Measurements from ENCODE around the gene ALAS1. TPM values are rescaled to one million over a fixed set of nuclear protein-coding genes. Genes with fewer than 3 reads are reported as not detected.
A peak's percentile ranks its signal among the peaks of the same experiment; 100 is the strongest.

The ALAS1 gene
- polyA plus RNA-seq, 3 donors, result 46.4 to 49.2 (median 47.6) TPM

DNA sequence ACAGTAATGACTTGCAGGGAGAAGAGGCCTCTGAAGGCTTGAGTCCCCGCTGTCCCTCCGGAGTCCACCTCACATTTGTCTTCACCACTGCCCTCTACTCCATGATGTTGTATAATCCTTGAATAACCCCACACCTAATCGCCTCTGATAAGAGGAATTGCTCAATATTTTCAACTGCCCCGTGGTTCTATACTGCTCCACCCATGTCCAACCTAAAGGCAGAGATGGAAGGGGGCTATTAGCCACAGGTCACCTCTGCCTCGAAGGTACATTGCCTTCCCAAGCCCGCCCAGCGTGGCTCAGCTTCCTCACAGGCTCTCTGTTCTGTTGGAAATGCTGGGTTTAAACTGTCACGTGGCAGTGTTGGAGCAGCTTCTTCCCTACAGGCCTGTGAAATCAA lies 15.0 kb downstream of the ALAS1 start:
- DNase-seq (ENCODE audit: extremely low read depth in 1 of 11, low read depth in 9 of 11, low spot score in 4 of 11), result no peak

GRCh38 chr3:52213901-52214300 lies 15.9 kb downstream of the ALAS1 start:
- no peak for DNase-seq (ENCODE audit: extremely low read depth in 1 of 11, low read depth in 9 of 11, low spot score in 4 of 11)

DNA sequence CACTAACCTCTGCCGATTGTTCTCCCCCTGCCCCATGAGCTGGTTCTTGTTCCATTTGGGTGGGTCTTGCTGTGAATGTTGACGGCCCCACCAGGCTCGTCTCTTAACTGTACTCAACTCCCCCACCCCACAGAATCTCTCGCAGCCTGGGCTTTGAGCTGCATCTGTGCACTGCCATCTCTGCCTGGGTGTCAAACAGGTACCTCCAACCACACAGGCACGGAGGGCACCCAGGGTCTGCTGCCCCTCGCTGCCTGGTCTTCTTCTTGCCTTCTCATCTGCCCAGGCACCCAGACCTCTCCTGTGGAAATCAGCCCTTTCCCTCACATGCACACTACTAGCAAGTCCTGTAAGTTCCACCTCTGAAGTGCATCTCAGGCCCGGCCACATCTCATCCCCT lies 17.4 kb downstream of the ALAS1 start:
- DNase-seq (ENCODE audit: extremely low read depth in 1 of 11, low read depth in 9 of 11, low spot score in 4 of 11), result no peak

DNA sequence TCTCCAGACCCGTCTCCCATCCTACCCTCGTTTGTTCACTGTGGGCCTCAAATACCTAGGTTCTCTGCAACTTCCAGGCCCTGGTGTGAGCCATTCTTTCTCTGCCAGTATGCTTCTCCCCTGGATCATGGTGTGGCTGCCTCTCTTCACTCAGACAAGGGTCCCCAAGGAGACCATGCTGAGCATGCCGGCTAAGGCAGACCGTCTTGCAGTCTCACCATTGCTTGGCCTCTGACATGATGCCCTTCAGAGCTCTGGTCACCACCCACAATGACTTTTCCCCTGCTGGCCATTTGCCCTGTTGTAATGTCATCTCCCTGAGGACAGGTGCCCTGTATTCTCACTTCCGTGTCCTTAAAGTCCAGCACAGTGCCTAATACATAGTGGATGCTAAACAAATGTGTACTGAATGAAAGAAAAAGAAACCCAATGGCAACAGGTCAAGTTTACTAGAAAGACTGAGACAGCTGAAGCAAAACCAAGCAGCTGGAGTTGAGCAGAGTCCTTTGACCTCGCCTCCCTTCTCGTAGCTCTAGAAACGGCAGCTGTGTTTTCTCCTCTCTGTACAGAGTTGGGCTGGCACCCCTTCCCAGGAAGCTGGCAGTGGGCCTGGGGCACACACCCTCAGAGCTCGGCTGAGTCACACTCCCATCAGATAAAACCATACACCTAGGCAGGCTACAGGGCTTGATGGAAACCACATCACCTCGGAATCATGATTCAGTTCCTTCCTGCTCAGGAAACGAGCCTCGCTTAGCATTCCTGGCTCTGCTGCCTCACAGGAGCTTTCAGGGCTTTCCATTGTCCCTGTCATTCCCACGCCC lies 18.8 kb downstream of the ALAS1 start:
- peak in 3 of 11 donors; percentile 45 to 46 (median 45) for DNase-seq (ENCODE audit: extremely low read depth in 1 of 11, low read depth in 9 of 11, low spot score in 4 of 11)

DNA sequence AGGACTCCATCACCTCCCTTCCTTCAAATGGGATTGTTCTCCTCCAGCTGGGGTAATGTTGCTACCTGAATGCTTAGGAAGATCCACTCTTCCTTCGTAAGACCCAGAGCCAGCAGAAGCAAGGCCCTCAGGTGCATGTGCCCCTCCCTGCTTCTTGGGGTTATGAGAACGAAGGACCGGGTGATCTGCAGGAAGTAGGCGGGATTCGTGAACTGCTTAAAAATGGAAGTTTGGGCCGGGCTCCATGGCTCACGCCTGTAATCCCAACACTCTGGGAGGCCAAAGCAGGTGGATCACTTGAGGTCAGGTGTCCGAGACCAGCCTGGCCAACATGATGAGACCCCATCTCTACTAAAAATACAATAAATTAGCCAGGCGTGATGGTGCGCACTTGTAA lies 19.4 kb downstream of the ALAS1 start:
- DNase-seq (ENCODE audit: extremely low read depth in 1 of 11, low read depth in 9 of 11, low spot score in 4 of 11), result no peak

DNA sequence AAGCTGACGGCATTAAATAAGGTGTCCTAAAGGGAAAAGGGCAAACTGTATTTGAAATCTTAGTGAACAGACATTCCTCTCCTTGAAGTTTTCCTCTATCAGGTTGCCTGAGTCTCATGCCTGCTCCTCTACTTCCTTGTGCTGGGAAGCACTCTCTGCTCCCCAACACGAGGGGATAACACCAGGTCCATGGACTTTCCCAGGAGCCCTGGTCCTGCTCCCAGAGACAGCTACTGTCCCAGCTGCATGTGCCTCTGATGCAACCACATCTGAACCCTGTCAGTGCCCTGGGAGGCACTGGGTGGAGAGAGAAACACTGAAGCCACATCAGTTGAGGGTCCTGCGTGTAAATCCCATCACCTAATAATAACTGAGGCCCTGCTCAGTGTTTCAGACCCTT lies 20.1 kb downstream of the ALAS1 start:
- no peak for DNase-seq (ENCODE audit: extremely low read depth in 1 of 11, low read depth in 9 of 11, low spot score in 4 of 11)

- no peak for DNase-seq (ENCODE audit: extremely low read depth in 1 of 11, low read depth in 9 of 11, low spot score in 4 of 11)
Measured at GRCh38 chr3:52218454-52218853, 20.5 kb downstream of the ALAS1 start.

- peak in 1 of 11 donors; percentile 47 for DNase-seq (ENCODE audit: extremely low read depth in 1 of 11, low read depth in 9 of 11, low spot score in 4 of 11)
Measured at GRCh38 chr3:52218937-52219650, 21.1 kb downstream of the ALAS1 start.

GRCh38 chr3:52220380-52221026 lies 22.5 kb downstream of the ALAS1 start:
- peak in 7 of 11 donors; percentile 64 to 75 (median 68) for DNase-seq (ENCODE audit: extremely low read depth in 1 of 11, low read depth in 9 of 11, low spot score in 4 of 11)

- DNase-seq (ENCODE audit: extremely low read depth in 1 of 11, low read depth in 9 of 11, low spot score in 4 of 11), result no peak
Measured at GRCh38 chr3:52221141-52221562, 23.2 kb downstream of the ALAS1 start.

GRCh38 chr3:52221563-52222318 lies 23.8 kb downstream of the ALAS1 start:
- DNase-seq (ENCODE audit: extremely low read depth in 1 of 11, low read depth in 9 of 11, low spot score in 4 of 11), result no peak

DNA sequence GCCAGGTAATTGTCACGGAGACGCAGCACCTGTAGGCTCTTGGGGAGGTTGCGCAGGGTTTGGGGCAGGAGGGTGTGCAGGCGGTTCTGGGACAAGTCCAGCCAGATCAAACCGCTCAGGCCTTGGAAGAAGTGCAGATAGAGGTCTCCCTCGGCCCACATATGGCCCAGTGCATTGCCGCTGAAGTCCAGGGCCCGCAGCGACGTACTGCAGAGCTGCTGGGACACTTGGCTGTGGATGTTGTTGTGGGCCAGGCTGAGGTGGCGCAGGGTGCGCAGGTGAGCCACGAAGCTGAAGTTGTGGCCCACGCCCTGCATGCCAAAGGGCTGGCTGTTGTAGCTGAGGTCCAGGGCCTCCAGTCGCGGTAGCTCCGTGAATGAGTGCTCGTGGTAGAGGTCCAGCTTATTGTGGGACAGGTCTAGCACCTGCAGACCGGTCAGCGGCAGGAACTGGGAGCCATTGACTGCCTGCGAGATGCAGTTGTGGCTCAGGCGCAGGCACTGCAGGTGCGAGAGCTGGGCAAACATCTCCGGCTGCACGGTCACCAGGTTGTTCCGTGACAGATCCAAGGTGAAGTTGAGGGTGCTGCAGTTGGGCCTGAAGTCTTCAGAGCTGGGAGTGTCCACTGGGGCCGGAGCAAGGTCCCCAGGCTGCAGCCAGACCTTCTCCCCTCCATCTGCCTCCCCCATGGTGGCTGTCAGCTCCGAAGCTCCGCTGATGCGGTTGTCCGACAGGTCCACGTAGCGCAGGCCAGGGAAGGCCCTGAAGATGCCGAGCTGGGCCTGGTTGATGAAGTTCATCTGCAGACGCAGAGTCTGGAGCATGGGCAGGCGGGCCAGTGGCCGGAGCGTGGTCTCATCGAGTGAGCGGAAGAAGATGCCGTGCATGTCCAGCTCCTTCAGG lies 24.6 kb downstream of the ALAS1 start:
- no peak for DNase-seq (ENCODE audit: extremely low read depth in 1 of 11, low read depth in 9 of 11, low spot score in 4 of 11)

DNA sequence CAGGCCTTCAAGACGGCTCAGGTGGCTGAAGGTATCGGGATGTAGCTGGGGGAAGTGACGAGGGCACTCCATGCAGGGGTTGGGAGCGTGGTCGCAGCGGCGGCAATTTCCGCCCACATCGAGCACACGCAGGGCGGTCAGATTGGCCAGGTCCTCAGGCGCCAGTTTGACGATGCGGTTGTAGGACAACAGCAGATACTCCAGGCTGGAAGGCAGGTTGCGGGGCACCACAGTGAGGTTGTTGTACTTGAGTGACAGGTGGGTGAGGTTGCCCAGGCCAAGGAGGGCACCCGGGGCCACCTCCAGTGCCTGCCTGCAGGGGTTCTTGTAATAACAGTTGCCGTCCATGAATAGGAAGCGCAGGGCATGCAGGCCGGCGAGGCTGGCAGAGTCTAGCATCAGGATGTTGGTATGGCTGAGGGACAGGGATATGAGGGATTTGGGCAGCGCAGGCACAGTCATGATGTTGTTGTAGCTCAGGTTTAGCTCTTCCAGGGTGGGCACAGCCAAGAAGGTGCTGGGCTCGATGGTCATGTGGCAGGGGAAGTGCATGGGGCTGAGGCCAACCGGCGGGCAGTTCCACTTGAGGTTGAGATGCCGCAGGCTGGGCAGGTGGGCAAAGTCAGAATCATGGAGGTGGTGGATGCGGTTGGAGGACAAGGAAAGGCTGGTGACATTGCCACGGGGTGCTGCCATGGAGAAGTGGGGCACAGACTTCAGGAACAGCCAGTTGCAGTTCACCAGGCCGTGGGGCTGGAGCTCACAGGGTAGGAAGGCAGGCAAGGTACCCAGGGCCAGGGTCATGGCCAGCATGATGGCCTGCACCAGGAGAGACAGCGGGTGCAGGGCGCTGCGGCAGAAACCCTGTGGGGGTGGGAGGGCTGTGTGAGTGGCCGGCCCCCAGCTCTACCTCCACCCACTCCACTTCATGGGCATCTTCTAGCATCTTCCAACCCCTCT lies 25.8 kb downstream of the ALAS1 start:
- DNase-seq (ENCODE audit: extremely low read depth in 1 of 11, low read depth in 9 of 11, low spot score in 4 of 11), result no peak

DNA sequence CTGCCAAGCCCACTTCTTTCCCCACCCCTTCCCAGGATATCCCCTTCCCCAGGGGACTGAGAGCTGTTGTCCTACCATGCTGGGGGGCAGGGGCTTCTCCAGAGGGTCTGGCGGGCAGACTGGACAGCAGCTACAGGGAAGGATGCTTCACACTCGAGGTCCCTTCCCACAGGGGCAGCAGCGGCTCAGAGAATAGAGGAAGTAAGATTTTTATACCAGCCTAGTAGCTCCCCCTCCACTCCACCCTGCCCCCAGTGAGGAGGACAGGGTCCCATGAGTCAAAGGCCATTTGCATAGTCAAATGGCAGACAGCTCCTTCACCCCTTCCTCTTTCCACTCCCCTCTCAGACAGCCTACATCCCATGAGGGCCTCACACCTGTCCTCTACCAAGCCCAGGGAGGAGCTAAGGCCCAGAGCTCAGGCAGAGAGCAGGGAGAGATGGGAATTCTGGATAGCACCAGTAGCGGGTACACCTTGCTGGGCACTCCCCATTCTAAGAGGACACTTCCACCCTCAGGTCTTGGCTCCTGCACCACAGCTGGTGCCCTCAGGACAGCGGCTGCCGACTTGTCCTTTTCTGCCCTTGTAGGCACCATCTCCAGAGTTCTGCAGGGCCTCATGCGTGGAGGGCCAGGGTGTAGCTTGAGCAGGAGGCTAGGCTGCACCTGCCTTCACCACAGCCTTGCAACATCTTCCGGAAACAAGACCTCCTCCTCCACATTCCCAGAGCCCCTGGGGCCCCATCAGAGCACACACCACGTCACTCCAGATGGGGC lies 27.7 kb downstream of the ALAS1 start, which contains the start of gene TLR9:
Gene TLR9, minus strand, starts transcription at position 194 of the 777 bp plus-strand sequence. Its CDS starts 116 bp downstream, at position 78.
- no peak for DNase-seq (ENCODE audit: extremely low read depth in 1 of 11, low read depth in 9 of 11, low spot score in 4 of 11)

- DNase-seq (ENCODE audit: extremely low read depth in 1 of 11, low read depth in 9 of 11, low spot score in 4 of 11), result no peak
Measured at GRCh38 chr3:52226229-52226817, 28.4 kb downstream of the ALAS1 start.

DNA sequence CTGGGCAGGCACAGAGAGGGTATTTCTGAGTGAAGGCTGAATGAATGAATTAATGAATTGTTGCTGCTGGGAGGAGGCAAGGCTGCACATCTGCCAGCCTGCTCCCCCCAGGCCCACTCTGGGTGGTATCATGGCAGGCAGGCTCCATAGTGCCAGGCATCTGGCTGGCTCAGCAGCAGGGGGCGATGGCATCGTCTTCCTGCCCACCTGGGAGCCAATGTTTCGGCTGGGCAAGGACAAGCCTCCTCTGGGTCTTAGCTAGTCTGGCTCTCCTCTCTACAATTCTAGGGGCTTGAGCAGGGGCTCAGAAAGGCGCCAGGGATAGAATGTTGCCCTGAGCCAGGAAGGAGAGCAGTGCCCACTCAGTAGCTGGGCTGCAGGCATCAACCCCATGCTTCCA lies 29.2 kb downstream of the ALAS1 start:
- no peak for DNase-seq (ENCODE audit: extremely low read depth in 1 of 11, low read depth in 9 of 11, low spot score in 4 of 11)
